Stimulated activated CD4-positive, alpha-beta T cell treated with anti-CD3 and anti-CD28 coated beads, Interleukin-12 subunit alpha, Interleukin-12 subunit beta, amount 100 ng/mL, for 48 hours (primary cell): Measurements from ENCODE around the gene PLXND1.

Experiments
- DNase-seq, 3 donors: peaks; one replicate each; pipeline ENCODE4 v3.0.0-alpha.2; 2020; ENCODE audit warnings: low read depth in 2 of 3, low spot score in 1 of 3

The PLXND1 gene

DNA sequence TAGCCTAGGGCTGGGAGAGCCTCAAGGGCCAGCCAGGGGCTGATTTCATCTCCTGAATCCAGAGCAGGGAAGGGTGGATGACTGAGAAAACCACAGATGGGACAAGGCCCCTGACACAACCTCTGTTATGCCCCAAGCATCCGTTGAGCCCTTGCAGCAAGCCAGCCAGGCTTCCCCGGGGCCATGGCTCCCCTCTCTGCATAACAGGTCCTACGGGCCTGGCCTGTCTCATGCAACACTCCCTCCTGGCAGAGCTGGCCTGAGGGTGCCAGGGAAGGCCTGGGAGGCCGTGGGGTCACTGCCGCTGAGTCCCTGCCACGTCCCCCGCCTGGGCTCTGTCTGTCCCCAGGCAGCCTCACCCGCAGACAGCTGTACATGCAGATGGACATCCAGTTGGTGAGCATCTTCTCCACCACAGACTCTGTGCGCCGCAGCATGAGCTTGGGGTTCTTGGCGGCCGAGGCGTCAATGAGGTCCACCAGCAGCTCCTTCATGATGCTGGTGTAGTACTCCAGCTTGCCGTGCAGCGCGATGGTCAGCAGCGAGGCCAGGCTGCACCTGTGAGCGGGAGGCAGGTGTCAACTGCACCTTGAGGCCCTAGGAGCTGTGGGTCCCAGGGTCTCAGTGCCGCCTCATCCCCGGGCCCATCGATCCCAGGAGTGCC lies 41.4 kb downstream of the PLXND1 start:
- no peak for DNase-seq

DNA sequence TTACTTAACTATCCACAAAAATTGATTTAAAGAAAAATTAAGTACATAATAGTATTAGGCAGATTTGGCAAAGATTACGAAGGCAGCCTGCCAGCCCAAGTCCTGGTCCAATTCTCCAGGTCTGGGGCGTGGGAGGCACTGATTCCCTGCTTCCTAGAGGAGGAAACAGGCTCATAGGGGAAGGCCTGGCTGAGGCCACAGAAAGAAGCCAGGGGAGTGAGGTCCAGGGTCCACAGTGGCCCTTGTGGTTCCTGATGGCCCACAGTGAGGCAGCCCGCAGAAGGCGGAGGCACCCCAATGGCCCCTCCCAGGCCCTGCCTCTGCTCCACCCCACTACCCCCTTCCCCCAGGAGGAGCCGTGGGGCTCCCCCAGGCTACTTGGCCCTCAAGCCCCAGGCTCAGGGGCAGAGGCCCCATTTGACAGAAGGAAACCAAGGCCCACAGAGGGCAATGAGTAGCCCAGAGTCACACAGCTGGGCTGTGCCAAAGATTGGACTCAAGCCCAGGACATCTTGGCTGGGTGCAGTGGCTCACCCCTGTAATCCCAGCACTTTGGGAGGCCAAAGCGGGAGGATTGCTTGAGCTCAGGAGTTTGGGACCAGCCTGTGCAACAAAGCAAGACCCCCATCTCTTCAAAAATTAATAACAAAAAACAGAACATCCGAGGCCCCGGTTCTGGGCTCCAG lies 42.5 kb downstream of the PLXND1 start:
- no peak for DNase-seq

DNA sequence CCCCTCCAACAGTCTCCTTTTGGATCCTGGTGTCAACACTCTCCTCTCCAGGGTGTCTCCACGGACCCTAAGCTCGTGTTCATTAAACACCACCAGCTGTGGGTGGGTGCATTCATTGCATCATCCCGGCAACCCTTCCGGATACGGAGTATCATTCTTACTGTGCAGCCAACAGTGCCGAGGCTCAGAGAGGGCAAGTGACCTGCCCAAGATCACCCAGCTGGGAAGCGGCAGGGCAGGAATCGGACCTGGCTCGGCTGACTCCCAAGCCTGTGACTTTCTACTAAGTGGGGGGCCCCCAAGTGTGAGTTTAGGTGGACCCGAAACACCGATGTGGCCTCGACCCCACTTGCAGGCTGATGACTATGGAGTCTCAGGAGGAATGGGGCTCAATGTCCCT lies 43.1 kb downstream of the PLXND1 start:
- DNase-seq: no peak

DNA sequence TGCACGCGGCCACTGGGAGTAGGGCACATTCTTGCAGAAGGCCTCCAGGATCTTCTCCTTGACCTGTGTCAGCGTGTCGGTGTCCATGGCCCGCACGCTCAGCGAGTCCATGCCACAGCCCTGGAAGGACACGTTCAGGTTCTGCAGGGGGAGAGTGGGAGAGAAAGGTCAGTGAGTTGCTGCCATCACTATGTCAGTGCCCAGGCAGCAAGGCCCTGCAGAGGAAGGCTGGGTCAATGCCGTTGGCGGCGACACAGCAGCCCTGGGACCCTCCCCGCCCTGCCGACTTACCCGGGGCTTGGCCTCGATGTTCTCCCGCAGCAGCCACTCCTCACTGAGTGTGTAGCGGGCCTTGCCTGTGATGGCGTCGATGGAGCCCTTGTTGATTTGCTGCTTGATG lies 43.7 kb downstream of the PLXND1 start:
- DNase-seq: no peak

DNA sequence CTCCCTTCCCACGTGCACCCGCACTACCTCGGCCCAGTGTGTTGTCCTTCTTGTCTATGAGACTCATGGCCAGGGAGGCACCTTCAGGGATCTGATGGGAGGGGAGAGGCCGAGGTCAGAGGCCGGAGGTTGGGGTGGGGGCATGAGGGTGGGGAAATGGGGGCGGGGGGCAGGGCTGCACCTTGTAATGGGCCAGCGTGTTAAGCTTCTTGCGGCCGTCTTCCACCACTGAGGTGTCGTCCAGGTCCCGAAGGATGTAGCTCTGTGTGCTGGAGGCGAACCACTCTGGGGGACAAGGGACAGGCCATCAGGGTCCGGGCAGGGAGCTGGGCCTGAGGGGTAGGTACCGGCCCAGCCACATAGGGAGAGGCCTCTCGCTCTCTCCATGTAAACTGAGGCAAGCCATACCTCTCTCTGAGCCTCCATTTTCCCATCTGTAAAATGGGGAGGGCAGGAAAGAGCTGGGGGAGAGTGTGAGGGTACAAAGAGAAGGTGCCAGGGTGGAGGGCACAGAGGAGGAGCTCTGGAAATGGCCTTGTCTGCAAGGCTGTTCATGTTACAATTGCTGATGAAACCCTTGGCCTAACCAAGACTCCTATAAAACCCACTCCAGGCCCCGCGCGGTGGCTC lies 44.7 kb downstream of the PLXND1 start:
- DNase-seq: no peak

DNA sequence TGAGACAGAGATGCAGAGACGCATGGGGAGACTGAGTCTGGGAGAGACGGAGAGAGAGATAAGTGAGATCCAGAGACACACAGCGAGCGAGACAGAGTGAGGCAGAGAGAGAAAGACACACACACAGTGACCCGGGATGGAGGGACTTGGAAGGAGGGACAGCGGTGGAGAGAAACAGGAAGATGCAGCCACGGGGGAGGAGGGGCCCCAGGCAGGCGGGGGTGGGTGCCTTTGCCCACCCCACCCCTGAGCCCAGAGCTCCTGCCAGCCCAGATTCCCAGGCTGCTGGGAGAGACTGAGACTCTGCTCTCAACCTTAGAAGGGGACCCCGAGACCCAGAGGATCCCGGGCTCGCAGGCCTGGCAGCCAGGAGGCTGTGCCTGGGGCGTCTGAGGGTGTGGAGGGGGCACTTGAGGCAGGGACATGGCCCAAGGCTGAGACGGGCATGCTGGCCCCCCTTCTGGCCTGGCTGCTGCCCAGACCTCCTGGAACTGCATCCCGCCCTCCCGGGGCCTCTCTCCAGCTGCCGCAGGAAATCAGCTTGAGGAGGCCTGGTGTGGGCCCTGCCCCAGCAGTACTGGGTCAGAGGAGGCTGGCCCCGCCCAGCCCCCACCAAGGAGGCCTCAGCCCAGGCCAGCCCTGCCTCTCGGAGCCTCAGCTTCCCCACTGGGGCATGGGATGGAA lies 45.4 kb downstream of the PLXND1 start:
- no peak for DNase-seq

DNA sequence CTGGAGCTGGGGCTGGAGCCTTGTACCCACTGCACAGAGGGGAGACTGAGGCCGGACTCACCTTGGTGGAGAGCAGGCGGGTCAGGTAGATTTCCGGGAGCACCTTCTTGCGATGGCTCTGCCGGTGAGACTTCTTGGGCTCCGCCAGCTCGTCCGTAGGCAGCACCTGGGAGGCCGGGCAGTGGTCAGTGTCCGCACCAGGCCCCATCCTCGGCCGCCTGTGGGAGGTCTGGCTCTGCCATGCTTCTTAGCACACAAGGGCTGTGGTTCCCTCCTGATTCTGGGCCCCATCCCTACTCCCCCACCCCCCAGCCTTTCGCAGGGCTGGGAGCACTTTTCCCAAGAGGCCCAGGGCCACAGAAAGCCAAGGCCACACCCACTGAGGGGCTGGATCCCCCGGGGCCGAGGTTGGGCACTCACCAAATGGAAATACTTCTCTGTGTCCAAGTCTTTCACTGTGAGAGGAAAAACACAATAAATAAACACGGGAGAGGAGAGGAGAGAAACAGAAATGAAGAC lies 46.1 kb downstream of the PLXND1 start:
- no peak for DNase-seq

DNA sequence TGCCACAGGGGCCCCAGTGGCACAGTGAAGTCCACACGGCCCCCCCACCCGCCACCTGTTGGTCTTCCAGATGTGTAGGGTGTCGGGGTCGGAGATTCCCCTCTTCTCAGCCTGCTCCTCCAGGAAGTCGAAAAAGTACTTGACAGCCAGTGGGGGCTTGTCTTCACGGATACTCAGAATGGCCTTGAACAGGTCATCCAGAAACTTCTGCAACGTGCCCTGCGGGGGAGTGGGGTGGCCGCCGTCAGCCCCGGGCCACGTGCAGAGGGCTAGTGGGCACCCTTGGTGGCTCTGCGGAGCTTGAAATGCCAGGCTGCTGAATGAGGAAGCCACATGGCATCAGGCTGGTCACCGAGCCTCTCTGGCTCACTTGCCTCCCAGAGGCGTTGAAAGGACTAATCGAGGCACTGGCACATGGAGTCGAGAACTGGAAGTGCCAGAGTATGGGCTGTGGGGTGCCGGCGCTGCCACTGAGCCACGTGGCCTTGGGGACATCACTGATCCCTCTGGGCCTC lies 46.9 kb downstream of the PLXND1 start:
- no peak for DNase-seq

DNA sequence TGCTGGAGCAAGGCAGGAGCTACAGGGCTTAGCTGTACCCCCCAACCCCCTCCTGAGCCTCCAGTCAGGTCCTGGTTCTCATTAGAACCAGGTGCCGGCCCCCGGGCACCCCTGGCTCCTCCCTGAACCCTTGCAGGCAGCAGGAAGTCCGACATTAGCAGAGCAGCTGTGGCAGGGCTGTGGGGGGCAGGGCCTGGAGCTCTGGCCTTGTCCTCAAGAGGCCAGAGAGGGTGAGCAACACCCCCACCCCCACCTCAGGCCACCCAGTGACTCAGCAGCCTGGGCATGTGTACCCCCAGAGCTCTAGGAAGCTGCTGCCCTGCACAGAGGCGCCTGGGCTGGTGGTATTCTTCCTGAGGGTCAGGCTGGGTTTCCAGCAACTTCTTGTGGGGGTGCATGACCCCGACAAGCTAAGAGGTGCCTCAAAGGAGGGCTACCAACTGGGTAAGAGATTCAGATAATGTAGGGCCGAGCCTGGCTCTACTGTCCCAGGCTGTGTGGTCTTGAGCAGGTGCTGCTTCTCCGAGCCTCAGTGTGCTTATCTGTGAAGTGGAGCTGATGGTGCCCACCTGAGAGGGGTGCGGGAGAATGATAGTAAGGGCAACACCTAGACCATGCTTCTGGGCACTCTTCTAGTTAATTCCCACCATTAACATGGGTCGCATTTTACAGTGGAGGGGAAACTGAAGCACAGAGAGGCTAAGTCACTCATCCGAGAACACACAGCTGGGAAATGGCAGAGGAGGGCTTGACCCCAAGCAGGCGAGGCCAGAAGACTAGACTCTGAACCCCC lies 47.5 kb downstream of the PLXND1 start:
- DNase-seq: no peak

DNA sequence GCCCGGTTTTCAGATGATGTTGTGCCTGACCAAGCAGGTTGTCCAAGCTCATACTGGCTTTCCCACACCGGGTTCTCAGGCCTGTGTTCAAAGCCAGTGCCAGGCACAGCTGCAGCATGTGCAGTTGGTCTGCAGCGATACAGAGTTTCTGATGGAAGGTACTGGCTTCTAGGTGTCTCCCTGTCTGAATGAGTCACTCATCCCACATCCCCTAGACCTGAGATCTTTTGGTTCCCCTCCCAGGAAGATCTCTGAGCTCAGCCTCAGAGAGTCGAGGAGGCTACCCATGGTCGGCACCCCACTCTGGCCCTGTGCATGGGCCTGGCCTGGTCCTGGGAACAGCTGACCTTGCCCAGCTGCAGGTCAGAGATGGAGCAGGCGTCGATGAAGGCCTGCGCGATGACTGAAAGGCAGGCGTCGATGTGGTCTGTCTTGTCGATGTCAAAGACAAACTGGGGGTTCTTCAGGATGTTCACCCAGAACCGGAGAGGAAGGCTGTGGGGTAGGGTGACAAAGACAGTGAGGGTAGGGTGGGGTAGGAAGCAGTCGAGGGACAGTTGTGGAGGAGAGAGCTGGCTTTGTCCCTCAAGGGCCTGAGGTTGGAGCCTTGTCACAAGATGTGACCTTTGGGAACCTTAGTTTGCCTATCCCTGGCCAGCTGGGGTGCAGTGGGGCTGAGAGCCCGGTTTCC lies 48.2 kb downstream of the PLXND1 start:
- DNase-seq: no peak

DNA sequence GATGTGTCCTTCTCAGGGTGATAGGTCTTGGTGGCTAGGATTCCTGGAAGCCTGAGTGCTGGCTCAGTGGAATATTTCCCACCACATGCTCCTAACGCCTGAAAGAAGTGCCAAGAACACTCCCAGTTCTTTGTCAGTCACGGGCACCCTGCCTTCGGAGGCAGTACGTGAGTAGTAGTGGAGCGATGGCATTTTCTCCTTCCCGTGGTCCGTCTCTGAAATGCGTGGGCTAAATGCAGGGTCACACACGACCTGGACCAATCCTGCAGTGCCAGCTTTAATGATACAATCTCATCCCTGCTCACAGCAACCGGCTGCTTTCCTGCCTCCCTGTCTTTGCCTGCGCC lies 49.0 kb downstream of the PLXND1 start:
- no peak for DNase-seq

DNA sequence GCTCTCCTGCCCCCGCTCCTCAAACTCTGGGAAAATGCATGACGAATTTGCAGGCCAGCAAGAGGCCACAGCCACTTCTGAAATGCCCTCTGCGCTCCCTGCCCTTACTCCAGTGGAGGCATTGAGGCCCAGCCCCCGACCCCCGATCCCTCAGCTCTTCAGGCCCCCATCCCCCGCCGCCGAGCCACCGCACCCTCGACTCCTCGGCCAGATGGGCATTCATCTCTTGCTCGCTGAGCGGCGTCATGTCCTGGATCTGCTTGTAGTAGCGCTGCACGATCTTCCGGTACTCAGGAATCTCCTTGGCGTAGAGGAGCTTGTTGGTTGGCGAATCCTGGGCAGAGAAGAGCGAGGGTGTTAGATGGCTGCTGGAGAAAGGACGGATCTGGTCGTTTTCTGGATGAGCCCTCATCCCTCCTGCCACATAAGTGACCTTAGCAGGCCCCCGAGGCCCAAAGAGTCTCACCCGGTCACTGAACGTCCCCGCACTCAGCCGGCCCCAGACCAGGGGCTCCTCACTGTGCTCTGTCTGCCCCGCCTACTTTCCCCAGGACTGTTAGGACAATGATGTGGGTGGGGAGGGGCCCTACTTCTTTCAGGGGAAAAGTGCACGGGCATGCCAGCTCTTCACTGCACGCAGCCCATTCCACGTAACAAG lies 49.5 kb downstream of the PLXND1 start:
- no peak for DNase-seq

DNA sequence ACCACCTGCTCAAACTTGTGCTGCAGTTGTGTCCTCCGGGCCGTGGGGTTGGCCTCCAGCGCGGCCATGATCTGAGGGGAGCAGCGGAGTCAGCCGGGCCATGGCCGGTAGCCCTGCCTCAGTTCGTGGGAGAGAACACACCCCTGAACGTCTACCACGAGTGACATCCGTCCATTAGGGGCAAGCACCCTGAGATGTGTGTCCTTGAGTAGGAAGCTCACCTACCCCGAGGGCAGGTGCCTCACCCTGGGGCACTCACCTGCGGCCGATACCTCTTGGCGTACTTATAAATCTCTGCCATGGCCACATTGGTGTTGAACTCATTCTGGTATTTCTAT lies 50.1 kb downstream of the PLXND1 start:
- DNase-seq: no peak

DNA sequence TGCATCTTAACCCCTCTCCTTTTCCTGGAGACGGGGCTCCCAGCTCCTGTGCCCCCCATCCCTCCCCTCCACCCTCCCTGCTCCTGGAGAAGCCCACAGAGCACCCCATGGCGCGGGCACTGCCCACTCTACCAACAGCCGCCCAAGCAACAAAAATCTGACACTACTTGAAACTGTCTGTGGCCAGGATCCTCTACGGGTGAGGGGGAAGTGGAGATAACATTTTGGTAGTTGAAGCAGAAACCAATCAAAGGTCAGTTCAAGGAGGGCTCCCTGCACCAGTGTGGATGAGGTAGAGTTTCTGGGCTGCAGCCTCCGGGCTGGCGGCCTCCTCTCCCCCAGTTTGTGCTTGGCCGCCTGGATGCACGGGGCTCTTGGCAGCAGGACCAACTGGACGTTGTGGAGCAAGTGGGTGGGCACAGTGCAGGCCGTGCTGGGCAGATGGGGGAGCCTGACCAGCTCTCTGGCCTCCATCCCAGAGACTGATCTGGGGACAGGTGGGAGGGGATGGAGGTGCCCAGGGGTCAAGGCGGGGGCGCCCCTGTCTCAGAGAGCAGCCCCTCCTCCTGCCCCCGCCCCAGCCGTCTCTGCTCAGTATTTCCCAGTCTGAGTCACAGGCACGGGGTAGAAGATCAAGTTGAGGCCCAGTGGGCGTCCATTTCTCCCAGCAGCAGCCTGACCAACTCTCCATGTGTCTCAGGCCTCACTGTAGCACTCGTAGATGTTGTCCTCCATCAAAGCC lies 50.7 kb downstream of the PLXND1 start:
- no peak for DNase-seq

DNA sequence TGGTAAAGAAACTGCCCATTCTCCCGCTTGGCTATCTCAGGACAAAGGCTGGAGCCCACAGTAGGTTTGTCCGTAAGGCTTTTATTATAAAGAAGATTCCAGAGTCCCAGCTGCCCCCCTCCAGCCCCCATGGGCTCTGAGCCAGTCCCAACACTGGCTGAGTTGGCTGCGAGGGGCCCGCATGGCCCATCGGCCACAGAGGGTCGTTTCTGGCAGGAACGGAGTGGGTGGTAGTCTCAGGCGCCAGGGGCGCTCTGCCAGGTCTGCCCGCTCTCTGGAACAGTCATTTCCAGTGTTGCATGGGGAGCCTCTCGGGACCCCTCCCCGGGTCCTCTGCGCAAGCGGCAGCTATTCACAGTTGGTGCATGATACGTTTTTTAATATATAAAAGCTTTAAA lies 51.3 kb downstream of the PLXND1 start:
- no peak for DNase-seq

DNA sequence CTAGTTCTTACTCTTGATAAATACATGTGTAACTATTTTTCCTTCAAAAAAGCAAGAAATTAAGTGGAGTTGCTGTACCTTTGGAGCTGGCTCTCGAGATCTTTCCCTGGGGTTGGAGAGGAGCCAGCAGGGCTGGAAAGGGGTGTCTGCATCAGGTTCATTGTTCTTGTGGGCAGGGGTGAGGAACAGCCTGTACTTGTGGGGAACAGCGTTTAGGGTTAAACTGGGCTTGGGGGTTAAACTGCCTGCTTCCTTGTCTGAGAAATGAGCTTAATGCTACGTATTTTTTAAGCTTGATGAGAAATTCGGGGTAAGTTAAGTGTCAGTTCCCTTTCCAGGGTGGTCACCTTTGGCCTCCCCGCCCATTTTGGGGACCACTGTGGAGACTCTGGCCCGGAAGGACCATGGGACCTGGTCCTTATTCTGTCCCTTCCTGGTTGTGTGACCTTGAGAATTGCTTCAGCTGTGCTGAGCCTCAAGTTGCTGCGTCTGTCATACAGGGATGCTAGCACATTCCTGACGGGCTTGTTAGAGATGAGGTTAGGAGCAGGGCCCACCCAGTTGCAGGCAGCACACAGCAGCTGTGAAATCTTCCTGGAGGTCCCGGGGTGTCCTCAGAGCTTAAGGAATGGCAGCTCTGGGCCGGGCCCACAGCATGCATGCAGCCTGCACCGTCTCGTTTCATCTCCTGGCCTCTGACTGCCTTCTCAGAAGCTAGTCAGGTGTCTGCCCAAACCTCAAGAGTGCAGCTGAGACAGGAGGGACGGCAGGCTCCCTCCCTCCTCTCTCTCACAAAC lies 51.9 kb downstream of the PLXND1 start:
- no peak for DNase-seq

DNA sequence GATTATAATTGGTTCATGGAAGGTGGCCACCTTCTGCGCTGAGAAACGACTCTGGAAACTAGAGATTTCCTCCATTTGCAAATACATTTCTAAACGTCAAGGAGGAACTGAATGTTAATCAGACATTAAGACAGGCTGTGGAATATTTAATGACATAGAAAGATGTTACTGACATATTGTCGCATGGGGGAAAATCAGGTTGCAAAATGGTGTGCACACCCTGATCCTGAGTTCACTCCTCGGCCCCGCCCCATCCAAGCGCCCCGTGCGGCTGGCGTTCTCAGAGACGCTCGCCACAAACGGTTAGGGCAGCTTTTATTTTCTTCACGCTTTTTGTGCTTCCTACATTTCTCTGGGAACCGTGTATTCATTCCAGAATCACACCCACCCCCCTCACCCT lies 52.8 kb downstream of the PLXND1 start:
- no peak for DNase-seq

DNA sequence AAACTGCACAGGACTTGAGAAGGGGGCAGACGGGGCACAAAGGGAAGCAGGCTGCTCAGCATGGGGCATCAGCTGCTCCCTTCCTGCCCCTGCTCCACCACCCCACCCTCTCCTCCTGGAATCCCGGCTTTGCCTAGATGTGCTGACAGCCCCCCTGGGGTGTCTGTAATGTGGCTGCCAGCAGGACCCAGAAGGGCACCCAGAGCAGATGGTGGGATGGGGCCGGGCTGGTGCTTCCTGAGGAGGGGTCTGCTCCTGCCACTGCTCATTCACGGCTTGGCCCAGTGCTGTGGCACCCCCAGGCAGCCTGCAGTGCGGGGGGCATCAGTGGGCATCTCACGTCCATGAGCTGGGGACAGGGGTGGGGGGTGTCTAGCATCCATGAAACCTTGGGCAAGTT lies 53.3 kb downstream of the PLXND1 start:
- DNase-seq: no peak
